Measurements from ENCODE around the gene GLI3.

GLI3 gene

DNA sequence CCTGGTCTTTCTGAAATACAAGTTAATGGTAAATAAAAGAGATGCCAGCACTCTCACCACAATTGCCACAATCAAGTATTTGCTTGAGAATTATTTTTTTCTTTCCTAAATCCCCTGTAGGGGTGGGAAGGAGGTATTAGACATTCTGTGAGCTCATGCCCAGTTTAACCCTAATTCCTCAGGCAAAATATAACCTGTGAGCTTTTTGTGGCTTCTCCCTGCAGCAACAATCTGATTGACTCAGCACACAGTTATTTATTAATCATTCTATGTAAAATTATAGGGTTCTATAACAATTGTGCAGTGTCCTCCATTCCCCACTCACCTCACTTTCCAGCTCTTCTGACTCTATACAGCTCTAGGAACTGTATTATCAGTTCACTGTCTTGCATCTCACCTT, 66.3 kb downstream of the GLI3 start:
- CTCF ChIA-PET: no interaction called here
- POLR2A ChIA-PET: no interaction called here

DNA sequence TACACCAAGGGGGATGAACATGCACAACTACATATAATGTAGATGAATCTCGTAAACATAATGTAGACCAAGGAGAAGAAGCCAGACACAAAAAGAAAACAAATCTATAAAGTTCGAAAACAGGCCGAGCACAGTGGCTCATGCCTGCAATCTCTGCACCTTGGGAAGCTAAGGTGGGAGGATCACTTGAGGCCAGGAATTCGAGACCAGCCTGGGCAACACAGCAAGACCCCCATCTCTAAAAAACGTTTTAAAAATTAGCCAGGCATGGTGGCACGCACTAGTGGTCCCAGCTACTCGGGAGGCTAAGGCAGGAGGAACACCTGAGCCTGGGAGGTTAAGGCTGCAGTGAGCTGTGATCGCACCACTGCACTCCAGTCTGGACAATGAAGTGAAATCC, 68.5 kb downstream of the GLI3 start:
- DNase-seq (ENCODE audit: extremely low spot score): no peak
- TF ChIP-seq, protein P1, sequence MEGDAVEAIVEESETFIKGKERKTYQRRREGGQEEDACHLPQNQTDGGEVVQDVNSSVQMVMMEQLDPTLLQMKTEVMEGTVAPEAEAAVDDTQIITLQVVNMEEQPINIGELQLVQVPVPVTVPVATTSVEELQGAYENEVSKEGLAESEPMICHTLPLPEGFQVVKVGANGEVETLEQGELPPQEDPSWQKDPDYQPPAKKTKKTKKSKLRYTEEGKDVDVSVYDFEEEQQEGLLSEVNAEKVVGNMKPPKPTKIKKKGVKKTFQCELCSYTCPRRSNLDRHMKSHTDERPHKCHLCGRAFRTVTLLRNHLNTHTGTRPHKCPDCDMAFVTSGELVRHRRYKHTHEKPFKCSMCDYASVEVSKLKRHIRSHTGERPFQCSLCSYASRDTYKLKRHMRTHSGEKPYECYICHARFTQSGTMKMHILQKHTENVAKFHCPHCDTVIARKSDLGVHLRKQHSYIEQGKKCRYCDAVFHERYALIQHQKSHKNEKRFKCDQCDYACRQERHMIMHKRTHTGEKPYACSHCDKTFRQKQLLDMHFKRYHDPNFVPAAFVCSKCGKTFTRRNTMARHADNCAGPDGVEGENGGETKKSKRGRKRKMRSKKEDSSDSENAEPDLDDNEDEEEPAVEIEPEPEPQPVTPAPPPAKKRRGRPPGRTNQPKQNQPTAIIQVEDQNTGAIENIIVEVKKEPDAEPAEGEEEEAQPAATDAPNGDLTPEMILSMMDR (IDR thresholded peaks at IDR 0.05; ENCODE audit: control extremely low read depth, extremely low read depth, low read depth, missing control alignments): no peak
- ChIA-PET CTCF (interaction anchor here (1.2 kb wide), 1 partner anchor 12 kb away, joined by 3 read pairs; no protein-coding TSS in a partner anchor), POLR2A (no interaction called here)

More for the DNA sequence above, 66.3 kb downstream of the GLI3 start:
- no peak for DNase-seq (ENCODE audit: extremely low spot score)
- TF ChIP-seq, protein P1 (IDR thresholded peaks at IDR 0.05; ENCODE audit: control extremely low read depth, extremely low read depth, low read depth, missing control alignments): no peak

DNA sequence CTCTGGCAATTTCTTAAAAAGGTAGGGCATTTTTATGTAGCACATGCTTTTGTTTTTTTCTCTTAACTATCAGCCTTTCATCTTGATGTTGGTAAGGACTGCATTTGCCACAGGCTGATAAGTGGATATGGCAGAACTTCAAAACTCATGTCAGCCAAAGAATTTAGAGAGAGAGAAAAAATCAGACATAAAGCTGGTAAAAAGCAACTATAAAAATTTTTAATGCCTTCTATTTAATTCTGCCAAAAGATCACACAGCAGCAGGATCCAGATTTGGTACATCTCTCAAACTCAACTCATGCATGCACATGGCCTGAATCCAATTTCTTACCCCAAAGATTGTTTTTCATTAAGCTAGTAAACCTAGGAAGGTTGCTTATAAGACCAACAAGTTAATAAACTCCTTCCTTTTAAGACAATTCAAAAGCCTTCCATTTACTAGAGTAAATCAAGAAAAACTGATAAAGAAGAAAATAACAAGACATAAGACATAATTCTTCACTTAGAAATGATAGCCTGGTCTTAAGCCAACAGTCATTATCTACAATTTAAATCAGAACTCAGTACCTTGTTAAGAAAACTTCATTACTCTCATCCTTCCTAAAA, 69.3 kb downstream of the GLI3 start:
- no peak for DNase-seq (ENCODE audit: extremely low spot score)
- ChIA-PET CTCF (no interaction called here), POLR2A (no interaction called here)
- TF ChIP-seq, protein P1 (IDR thresholded peaks at IDR 0.05; ENCODE audit: control extremely low read depth, extremely low read depth, low read depth, missing control alignments): no peak

DNA sequence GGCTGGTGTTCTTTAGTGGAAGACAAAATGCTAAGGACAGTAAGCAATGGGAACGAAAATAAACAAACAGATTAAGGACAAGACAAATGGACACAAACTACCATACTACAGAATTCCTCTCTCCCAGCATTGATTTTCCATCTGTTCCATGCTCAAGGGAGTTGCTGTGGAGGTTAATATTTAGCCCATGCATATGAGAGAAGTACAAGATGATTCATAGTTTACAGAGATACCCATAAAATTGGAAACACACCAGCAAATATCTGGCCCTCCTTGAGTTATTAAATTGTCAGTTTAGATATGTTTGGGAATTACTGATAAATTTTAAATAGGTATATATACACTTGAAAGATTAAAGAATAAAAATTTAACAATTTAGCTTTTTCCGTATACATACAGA, 69.8 kb downstream of the GLI3 start:
- no peak for DNase-seq (ENCODE audit: extremely low spot score)
- POLR2A ChIA-PET: no interaction called here
- CTCF ChIA-PET: no interaction called here
- TF ChIP-seq, protein P1 (IDR thresholded peaks at IDR 0.05; ENCODE audit: control extremely low read depth, extremely low read depth, low read depth, missing control alignments): no peak

DNA sequence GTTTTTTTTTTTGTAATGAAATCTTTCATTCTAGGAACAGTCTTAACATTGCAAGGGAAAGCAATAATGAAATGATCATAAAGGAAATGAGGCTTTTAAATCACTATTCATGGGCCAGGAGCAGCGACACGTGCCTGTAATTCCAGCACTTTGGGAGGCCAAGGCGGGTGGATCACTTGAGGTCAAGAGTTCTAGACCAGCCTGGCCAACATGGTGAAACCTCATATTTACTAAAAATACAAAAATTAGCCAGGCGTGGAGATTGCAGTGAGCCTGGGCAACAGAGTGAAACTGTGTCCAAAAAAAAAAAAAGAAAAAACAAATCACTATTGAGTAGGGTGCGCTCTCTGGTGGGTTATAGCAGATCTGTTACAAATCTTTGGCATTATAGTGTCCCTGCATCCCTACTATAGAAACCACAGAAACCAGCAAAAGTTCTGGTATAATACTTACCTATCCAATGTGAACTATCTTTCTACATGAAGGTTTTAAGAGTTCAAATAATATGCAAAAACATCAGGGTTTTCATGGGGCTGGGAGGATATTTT, 72.1 kb downstream of the GLI3 start:
- CTCF ChIA-PET: interaction anchor here (1.3 kb wide), 1 partner anchor 12 kb away, joined by 4 read pairs; no protein-coding TSS in a partner anchor
- POLR2A ChIA-PET: no interaction called here
- TF ChIP-seq, protein P1 (IDR thresholded peaks at IDR 0.05; ENCODE audit: control extremely low read depth, extremely low read depth, low read depth, missing control alignments): no peak
- DNase-seq (ENCODE audit: extremely low spot score): no peak

DNA sequence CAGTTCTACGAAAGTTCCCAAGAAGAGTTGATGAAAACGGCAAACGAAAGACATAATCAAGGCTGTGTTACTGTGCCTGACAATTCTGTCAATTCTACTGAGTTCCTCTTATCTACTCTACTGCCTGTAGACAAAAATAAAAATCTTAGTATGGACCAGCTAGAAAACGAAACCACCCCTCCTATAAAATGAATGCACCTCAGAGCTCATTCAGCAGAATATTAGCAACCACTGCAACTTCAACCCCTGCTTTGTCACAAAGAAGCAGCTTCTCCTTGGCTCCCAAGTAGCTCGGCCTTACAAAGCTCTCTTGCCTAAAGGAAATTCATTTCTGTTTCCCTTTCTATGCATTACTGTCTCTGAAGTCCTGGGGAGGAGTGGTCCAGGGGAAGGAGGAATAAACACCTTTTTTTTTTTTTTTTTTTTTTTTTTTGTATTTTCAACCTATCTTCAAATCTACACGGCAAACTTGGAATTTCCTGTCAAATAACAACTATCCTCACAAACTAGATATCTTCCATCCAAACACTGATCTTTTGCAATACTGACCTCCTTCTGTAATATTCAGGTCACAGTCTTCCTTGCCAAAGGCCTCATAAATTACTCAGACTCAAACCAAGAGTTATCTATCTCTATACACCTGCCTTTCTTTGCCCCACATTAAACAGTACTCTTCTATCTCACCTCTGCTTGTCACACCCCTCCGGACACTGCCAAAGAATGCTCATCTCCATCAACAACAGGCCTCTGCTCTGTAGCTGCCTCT, 74.3 kb downstream of the GLI3 start:
- no peak for DNase-seq (ENCODE audit: extremely low spot score)
- TF ChIP-seq, protein P1 (IDR thresholded peaks at IDR 0.05; ENCODE audit: control extremely low read depth, extremely low read depth, low read depth, missing control alignments): no peak
- CTCF ChIA-PET: no interaction called here
- POLR2A ChIA-PET: no interaction called here

Data from GM10248 (cell line).